Measurements from ENCODE around the gene PLEKHA6.

DNA sequence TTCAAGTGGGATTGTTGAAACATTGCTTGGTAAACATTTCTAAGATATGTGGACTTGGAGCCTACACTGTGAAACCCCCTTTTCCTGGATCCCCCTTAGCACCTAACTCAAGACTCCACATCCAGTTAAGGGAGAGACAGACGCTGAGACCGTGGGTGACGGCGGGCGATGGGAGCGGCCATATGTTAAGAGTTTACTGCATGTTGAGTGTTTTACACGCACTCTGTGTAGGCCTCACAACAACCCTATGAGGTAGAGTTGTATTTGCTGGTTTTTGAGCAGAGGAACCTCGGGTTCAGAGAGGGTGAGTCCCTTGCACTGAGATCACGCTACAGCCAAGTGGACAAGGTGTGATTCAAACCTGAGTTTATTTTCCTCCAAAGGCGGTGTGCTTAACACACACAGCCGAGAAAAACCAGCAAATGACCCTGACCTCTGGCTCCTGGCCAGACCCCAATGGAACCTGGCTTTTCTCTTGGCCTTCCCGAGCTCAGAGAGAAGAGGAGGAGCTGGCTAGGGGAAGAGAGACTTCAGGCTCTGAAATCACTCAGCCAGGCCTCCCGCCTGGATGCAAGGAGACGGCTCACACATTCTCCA is 99.0 kb downstream of the PLEKHA6 start:
- TF ChIP-seq, protein P1, sequence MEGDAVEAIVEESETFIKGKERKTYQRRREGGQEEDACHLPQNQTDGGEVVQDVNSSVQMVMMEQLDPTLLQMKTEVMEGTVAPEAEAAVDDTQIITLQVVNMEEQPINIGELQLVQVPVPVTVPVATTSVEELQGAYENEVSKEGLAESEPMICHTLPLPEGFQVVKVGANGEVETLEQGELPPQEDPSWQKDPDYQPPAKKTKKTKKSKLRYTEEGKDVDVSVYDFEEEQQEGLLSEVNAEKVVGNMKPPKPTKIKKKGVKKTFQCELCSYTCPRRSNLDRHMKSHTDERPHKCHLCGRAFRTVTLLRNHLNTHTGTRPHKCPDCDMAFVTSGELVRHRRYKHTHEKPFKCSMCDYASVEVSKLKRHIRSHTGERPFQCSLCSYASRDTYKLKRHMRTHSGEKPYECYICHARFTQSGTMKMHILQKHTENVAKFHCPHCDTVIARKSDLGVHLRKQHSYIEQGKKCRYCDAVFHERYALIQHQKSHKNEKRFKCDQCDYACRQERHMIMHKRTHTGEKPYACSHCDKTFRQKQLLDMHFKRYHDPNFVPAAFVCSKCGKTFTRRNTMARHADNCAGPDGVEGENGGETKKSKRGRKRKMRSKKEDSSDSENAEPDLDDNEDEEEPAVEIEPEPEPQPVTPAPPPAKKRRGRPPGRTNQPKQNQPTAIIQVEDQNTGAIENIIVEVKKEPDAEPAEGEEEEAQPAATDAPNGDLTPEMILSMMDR (conservative IDR thresholded peaks at IDR 0.05; ENCODE audit: low read depth in 2 of 2), result no peak
- TF ChIP-seq POLR2AphosphoS5 (IDR thresholded peaks at IDR 0.05; ENCODE audit: low read depth), result no peak
- TF ChIP-seq EZH2 (IDR thresholded peaks at IDR 0.05; ENCODE audit: low read depth, unreplicated experiment), result no peak
- TF ChIP-seq CREB1 (CRISPR knock-in tag; IDR thresholded peaks at IDR 0.05; ENCODE audit: low read depth), result no peak
- no peak for TF ChIP-seq ZNF114 (CRISPR knock-in tag; IDR thresholded peaks at IDR 0.05)
- no peak for TF ChIP-seq EZH2phosphoT487 (IDR thresholded peaks at IDR 0.05; ENCODE audit: unreplicated experiment)
- TF ChIP-seq, protein P2, sequence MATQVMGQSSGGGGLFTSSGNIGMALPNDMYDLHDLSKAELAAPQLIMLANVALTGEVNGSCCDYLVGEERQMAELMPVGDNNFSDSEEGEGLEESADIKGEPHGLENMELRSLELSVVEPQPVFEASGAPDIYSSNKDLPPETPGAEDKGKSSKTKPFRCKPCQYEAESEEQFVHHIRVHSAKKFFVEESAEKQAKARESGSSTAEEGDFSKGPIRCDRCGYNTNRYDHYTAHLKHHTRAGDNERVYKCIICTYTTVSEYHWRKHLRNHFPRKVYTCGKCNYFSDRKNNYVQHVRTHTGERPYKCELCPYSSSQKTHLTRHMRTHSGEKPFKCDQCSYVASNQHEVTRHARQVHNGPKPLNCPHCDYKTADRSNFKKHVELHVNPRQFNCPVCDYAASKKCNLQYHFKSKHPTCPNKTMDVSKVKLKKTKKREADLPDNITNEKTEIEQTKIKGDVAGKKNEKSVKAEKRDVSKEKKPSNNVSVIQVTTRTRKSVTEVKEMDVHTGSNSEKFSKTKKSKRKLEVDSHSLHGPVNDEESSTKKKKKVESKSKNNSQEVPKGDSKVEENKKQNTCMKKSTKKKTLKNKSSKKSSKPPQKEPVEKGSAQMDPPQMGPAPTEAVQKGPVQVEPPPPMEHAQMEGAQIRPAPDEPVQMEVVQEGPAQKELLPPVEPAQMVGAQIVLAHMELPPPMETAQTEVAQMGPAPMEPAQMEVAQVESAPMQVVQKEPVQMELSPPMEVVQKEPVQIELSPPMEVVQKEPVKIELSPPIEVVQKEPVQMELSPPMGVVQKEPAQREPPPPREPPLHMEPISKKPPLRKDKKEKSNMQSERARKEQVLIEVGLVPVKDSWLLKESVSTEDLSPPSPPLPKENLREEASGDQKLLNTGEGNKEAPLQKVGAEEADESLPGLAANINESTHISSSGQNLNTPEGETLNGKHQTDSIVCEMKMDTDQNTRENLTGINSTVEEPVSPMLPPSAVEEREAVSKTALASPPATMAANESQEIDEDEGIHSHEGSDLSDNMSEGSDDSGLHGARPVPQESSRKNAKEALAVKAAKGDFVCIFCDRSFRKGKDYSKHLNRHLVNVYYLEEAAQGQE (IDR thresholded peaks at IDR 0.05; ENCODE audit: unreplicated experiment), result no peak

Measured in GM23338 (cell line).